H1 (cell line): ENCODE data around the gene TMEM18. TPM values are rescaled to one million over a fixed set of nuclear protein-coding genes. Genes with fewer than 3 reads are reported as not detected.

Experiments
- CTCF ChIA-PET: fragments of 300-600 bp; sonication (Branson Sonifier 250); formaldehyde crosslinking; loops from one replicate; lab custom pipeline; 2021; ENCODE audit not compliant: partially characterized antibody; lab: Charles Lee
- POLR2A ChIA-PET: fragments of 300-600 bp; sonication (Branson Sonifier 250); formaldehyde crosslinking; loops from one replicate; lab custom pipeline; 2021; ENCODE audit warnings: inconsistent platforms; ENCODE audit not compliant: partially characterized antibody; lab: Charles Lee
- DNase-seq, 2 experiments: peaks; one replicate each; pipeline versions ENCODE4 v3.0.0 to v3.0.0-alpha.2; 2010 to 2022; ENCODE audit warnings: low spot score in 2 of 2, low read depth in 1 of 2, mixed read lengths in 1 of 2
- FAIRE-seq: peaks from 2 replicates; lab custom pipeline; 2011; peaks lifted over from hg19 to GRCh38; lab: Jason Lieb, UNC
- H2AFZ ChIP-seq: 2 replicates; pipeline ENCODE4 v1.8.1; 2012; ENCODE audit warnings: low read length, inconsistent platforms
- H2AK5ac ChIP-seq: 2 replicates; pipeline ENCODE4 v1.6.1; 2013; ENCODE audit warnings: low read depth, low read length
- H2BK120ac ChIP-seq: replicated peaks from 2 replicates; pipeline ENCODE3; 2013; ENCODE audit warnings: low read depth, low read length, inconsistent platforms
- H2BK12ac ChIP-seq: 2 replicates; pipeline ENCODE4 v1.6.1; 2013; ENCODE audit warnings: low read depth, low read length
- H2BK15ac ChIP-seq: 2 replicates; pipeline ENCODE4 v1.6.1; 2013; ENCODE audit warnings: low read length
- H2BK20ac ChIP-seq: 2 replicates; pipeline ENCODE4 v1.6.1; 2013; ENCODE audit warnings: low read length
- H2BK5ac ChIP-seq: 2 replicates; pipeline ENCODE4 v1.6.1; 2013; ENCODE audit warnings: low read depth, low read length
- H3K14ac ChIP-seq: 2 replicates; pipeline ENCODE4 v1.6.1; 2013; ENCODE audit warnings: inconsistent platforms; ENCODE audit not compliant: insufficient read length
- H3K18ac ChIP-seq: 2 replicates; pipeline ENCODE4 v1.6.1; 2013; ENCODE audit warnings: low read length; ENCODE audit errors: extremely low read depth
- H3K23ac ChIP-seq: 2 replicates; pipeline ENCODE4 v1.6.1; 2013; ENCODE audit warnings: inconsistent platforms; ENCODE audit not compliant: insufficient read length
- H3K23me2 ChIP-seq: 2 replicates; pipeline ENCODE4 v1.6.1; 2013; ENCODE audit warnings: low read depth, low read length
- H3K27ac ChIP-seq: 2 replicates; pipeline ENCODE4 v1.6.1; 2011; ENCODE audit warnings: low read depth, low read length, inconsistent platforms
- H3K27me3 ChIP-seq, 4 experiments: replicated peaks in 1 of 4; 1 replicate in 1 of 4; 2 replicates in 3 of 4; pipeline versions ENCODE4 v1.6.1 to v1.8.1; 2011 to 2013; ENCODE audit warnings: low read length in 3 of 4, mild to moderate bottlenecking in 3 of 4, inconsistent platforms in 2 of 4, mixed read lengths in 2 of 4, moderate library complexity in 1 of 4; ENCODE audit not compliant: control insufficient read depth in 3 of 4, insufficient read depth in 3 of 4; ENCODE audit errors: extremely low read depth in 1 of 4
- H3K36me3 ChIP-seq, 4 experiments: 2 replicates each; pipeline versions ENCODE4 v1.6.1 to v1.8.1; 2011 to 2013; ENCODE audit warnings: mild to moderate bottlenecking in 4 of 4, low read length in 3 of 4, moderate library complexity in 2 of 4, control low read depth in 1 of 4, inconsistent platforms in 1 of 4; ENCODE audit not compliant: insufficient read depth in 4 of 4, control insufficient read depth in 2 of 4
- H3K4ac ChIP-seq: replicated peaks from 2 replicates; pipeline ENCODE3; 2013; ENCODE audit warnings: low read length, low read depth, mixed read lengths, inconsistent platforms; ENCODE audit not compliant: insufficient read length
- H3K4me1 ChIP-seq, 4 experiments: replicated peaks in 1 of 4; 1 replicate in 1 of 4; 2 replicates in 3 of 4; pipeline versions ENCODE4 v1.6.1 to v1.8.1; 2011 to 2013; ENCODE audit warnings: low read length in 3 of 4, inconsistent platforms in 2 of 4, mixed read lengths in 1 of 4; ENCODE audit not compliant: insufficient read depth in 4 of 4, control insufficient read depth in 3 of 4
- H3K4me2 ChIP-seq, 2 experiments: 2 replicates each; pipeline versions ENCODE4 v1.6.1 to v1.8.1; 2011 to 2013; ENCODE audit warnings: low read depth in 2 of 2, low read length in 2 of 2, control low read depth in 1 of 2, inconsistent platforms in 1 of 2, mild to moderate bottlenecking in 1 of 2; ENCODE audit not compliant: insufficient read depth in 1 of 2
- H3K4me3 ChIP-seq, 4 experiments: fragments of 200-600, 300-600 bp in 1 of 4; sonication (generic), shearing (Covaris generic), sonication (Bioruptor Twin) in 1 of 4; 2 replicates each; pipeline versions ENCODE4 v1.5.1 to v1.8.1; 2011 to 2016; ENCODE audit warnings: low read length in 4 of 4, low read depth in 3 of 4, control low read depth in 2 of 4, inconsistent platforms in 2 of 4, mild to moderate bottlenecking in 2 of 4, mixed read lengths in 1 of 4, moderate library complexity in 1 of 4; ENCODE audit not compliant: insufficient read depth in 2 of 4; ENCODE audit errors: extremely low read depth in 1 of 4
- H3K56ac ChIP-seq: replicated peaks from 2 replicates; pipeline ENCODE3; 2013; ENCODE audit warnings: low read depth, mild to moderate bottlenecking, mixed read lengths, low read length, inconsistent platforms; ENCODE audit not compliant: insufficient read length
- H3K79me1 ChIP-seq: 2 replicates; pipeline ENCODE4 v1.6.1; 2013; ENCODE audit warnings: low read depth, low read length, control low read depth
- H3K79me2 ChIP-seq, 2 experiments: 2 replicates each; pipeline versions ENCODE4 v1.6.1 to v1.8.1; 2012 to 2013; ENCODE audit warnings: low read length in 2 of 2, mild to moderate bottlenecking in 2 of 2, inconsistent platforms in 1 of 2; ENCODE audit not compliant: insufficient read depth in 2 of 2, control insufficient read depth in 1 of 2
- H3K9ac ChIP-seq, 4 experiments: replicated peaks in 1 of 4; 1 replicate in 1 of 4; 2 replicates in 3 of 4; pipeline versions ENCODE4 v1.6.1 to v1.8.1; 2011 to 2013; ENCODE audit warnings: low read depth in 3 of 4, low read length in 3 of 4, control low read depth in 2 of 4, mild to moderate bottlenecking in 2 of 4, moderate library complexity in 2 of 4, inconsistent platforms in 1 of 4; ENCODE audit errors: extremely low read depth in 1 of 4
- H3K9me3 ChIP-seq, 2 experiments: 2 replicates each; pipeline versions ENCODE4 v1.6.1 to v1.8.1; 2012 to 2013; ENCODE audit warnings: mild to moderate bottlenecking in 2 of 2, moderate library complexity in 2 of 2, control low read depth in 1 of 2, inconsistent platforms in 1 of 2, low read depth in 1 of 2, low read length in 1 of 2, mixed read lengths in 1 of 2; ENCODE audit not compliant: insufficient read depth in 2 of 2
- H4K20me1 ChIP-seq, 2 experiments: replicated peaks in 1 of 2; 2 replicates each; pipeline versions ENCODE3 to v1.8.1; 2011 to 2013; ENCODE audit warnings: inconsistent platforms in 2 of 2, low read length in 2 of 2, mild to moderate bottlenecking in 1 of 2; ENCODE audit not compliant: insufficient read depth in 2 of 2, control insufficient read depth in 1 of 2
- H4K5ac ChIP-seq: 2 replicates; pipeline ENCODE4 v1.6.1; 2013; ENCODE audit warnings: low read length, low read depth, mixed read lengths, inconsistent platforms; ENCODE audit not compliant: insufficient read length
- H4K8ac ChIP-seq: 2 replicates; pipeline ENCODE4 v1.8.0; 2013; ENCODE audit warnings: mild to moderate bottlenecking, moderate library complexity, low read length, inconsistent platforms; ENCODE audit not compliant: insufficient read depth; ENCODE audit errors: extremely low read depth
- H4K91ac ChIP-seq: replicated peaks from 2 replicates; pipeline ENCODE3; 2013; ENCODE audit warnings: low read length, mixed read lengths, inconsistent platforms; ENCODE audit not compliant: insufficient read length
- ATF2 ChIP-seq: IDR thresholded peaks from 2 replicates; pipeline ENCODE4 v1.6.1; 2012; ENCODE audit warnings: low read length, inconsistent platforms
- HDAC6 ChIP-seq: IDR thresholded peaks from one replicate; pipeline ENCODE4 v1.7.1; 2012; ENCODE audit warnings: low read depth, mild to moderate bottlenecking, inconsistent platforms, low read length, moderate library complexity
- POLR2AphosphoS5 ChIP-seq: IDR thresholded peaks from 2 replicates; pipeline ENCODE4 v1.6.1; 2011; ENCODE audit warnings: low read depth, low read length
- SP1 ChIP-seq: IDR thresholded peaks from 2 replicates; pipeline ENCODE4 v1.6.1; 2011; ENCODE audit warnings: low read depth, low read length
- TAF1 ChIP-seq: IDR thresholded peaks from 2 replicates; pipeline ENCODE4 v1.6.1; 2011; ENCODE audit warnings: mild to moderate bottlenecking, low read depth, low read length
- TEAD4 ChIP-seq: IDR thresholded peaks from 2 replicates; pipeline ENCODE4 v1.6.1; 2012; ENCODE audit warnings: low read depth, low read length, inconsistent platforms, mixed read lengths
- WGBS, 2 experiments: shearing (Covaris generic) in 1 of 2; methylation state at CpG; one replicate each; pipeline versions ENCODE4 v1.1.6 to v1.1.7; 2013 to 2015; ENCODE audit warnings: low lambda C conversion rate in 2 of 2, mixed read lengths in 2 of 2, inconsistent platforms in 1 of 2, low coverage in 1 of 2, missing lambda C conversion rate in 1 of 2; ENCODE audit not compliant: insufficient replicate concordance in 2 of 2, insufficient coverage in 1 of 2, insufficient read length in 1 of 2; ENCODE audit errors: extremely low coverage in 1 of 2, missing lambda C conversion rate in 1 of 2; 5-methylcytosine and 5-hydroxymethylcytosine counted together
- polyA plus RNA-seq, 7 experiments: library from polyadenylated mRNA; depleted of rRNA in 3 of 7; stranded (reverse) in 5 of 7; unstranded in 2 of 7; fragments of >200 nt in 5 of 7; fragments of 200-250 nt in 2 of 7; gene quantifications; 1 replicate in 5 of 7; 2 replicates in 1 of 7; 4 replicates in 1 of 7; pipeline versions ENCODE4 v1.2.1 to v1.2.3, GENCODE V29; 2011 to 2013; ENCODE audit warnings: missing spikeins in 2 of 7, mixed read lengths in 2 of 7
- total RNA-seq: library from RNA; stranded (reverse); fragmentation: NEBNext Ultra II Directional; extraction: Animal tissue kit (Norgen Biotek cat#: 25700); gene quantifications from 2 replicates; pipeline ENCODE4 v1.2.1, GENCODE V29; 2021

Gene TMEM18
- total and polyA plus RNA-seq, 2 of the 8 experiments (the other 6 are each of a cell fraction or from before 2014, with no cell fraction given): 22.4 to 27.1 TPM

GRCh38 chr2:629961-630360 lies 47.2 kb downstream of the TMEM18 start:
- no peak overlapping the region for H3K4me3 ChIP-seq
- no peaks in the 10 kb centered on the region for H3K79me2 ChIP-seq
- H4K91ac ChIP-seq: no peak overlapping the region
- no peak overlapping the region for H2AK5ac ChIP-seq
- no peak overlapping the region for H2BK120ac ChIP-seq
- FAIRE-seq: no peak
- 41 to 100% methylated on average over 1 to 2 of the region's 2 CpGs for WGBS, 2 experiments
- H2BK5ac ChIP-seq: no peak overlapping the region
- H3K9ac ChIP-seq: no peak overlapping the region
- ChIA-PET CTCF (no interaction called here), POLR2A (no interaction called here)
- TF ChIP-seq SP1 (no peak), TEAD4 (no peak), TAF1 (no peak), POLR2AphosphoS5 (no peak), HDAC6 (no peak), ATF2 (no peak)
- H3K23ac ChIP-seq: no peak overlapping the region
- H3K36me3 ChIP-seq: no peaks in the 10 kb centered on the region
- H4K8ac ChIP-seq: no peak overlapping the region
- H3K27ac ChIP-seq: no peak overlapping the region
- no peaks in the 10 kb centered on the region for H3K27me3 ChIP-seq
- no peak overlapping the region for H2BK15ac ChIP-seq
- H3K4ac ChIP-seq: no peak overlapping the region
- H4K20me1 ChIP-seq: no peaks in the 10 kb centered on the region
- DNase-seq: no peak
- no peak overlapping the region for H2BK20ac ChIP-seq
- no peaks in the 10 kb centered on the region for H3K9me3 ChIP-seq
- no peak overlapping the region for H3K18ac ChIP-seq
- H2AFZ ChIP-seq: no peak overlapping the region
- H2BK12ac ChIP-seq: no peak overlapping the region
- H3K23me2 ChIP-seq: no peaks in the 10 kb centered on the region
- H3K79me1 ChIP-seq: no peaks in the 10 kb centered on the region
- H4K5ac ChIP-seq: no peak overlapping the region
- H3K4me2 ChIP-seq: no peak overlapping the region
- peaks cover 0 to 3% (median 0%) of the 10 kb centered on the region in 4 experiments; a peak in 1 of 7 replicates for H3K4me1 ChIP-seq
- H3K56ac ChIP-seq: no peak overlapping the region
- H3K14ac ChIP-seq: no peak overlapping the region
